ENCODE data around the gene ATF6.

The ATF6 gene

DNA sequence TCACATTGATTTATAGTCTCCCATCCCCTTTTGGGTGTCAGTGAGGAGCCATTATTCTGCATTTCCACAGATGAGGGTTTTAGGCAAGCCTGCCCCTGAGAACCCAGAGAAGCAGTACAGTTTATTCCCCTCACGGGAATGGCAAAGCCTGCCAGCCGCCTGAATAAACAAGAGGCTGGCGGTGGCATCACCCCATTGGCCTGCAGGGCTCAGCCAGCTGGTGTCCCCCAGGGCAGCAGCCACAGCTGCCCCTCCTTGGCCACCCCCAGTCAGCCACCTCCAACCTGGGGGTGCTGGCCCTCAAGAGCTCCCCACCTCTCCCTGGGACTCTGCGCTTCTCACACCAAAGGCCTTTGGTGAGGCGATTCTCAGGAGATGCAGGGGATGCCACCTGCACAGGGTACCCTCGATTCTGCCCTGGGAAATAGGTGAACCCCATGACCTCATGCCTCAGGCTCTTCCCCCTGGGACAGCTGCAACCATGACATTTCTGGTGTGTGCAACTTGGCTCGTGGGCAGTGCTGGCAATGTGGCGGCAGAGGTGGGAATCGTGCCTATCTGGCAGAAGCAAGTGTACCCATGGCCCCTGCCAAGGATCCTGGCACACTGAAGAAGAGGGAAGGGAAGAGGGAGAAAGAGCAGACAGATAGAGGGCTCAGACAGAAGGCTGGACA lies 243.5 kb downstream of the ATF6 start:
- no peak for DNase-seq (ENCODE audit: low read depth)
- TF ChIP-seq, protein P1, sequence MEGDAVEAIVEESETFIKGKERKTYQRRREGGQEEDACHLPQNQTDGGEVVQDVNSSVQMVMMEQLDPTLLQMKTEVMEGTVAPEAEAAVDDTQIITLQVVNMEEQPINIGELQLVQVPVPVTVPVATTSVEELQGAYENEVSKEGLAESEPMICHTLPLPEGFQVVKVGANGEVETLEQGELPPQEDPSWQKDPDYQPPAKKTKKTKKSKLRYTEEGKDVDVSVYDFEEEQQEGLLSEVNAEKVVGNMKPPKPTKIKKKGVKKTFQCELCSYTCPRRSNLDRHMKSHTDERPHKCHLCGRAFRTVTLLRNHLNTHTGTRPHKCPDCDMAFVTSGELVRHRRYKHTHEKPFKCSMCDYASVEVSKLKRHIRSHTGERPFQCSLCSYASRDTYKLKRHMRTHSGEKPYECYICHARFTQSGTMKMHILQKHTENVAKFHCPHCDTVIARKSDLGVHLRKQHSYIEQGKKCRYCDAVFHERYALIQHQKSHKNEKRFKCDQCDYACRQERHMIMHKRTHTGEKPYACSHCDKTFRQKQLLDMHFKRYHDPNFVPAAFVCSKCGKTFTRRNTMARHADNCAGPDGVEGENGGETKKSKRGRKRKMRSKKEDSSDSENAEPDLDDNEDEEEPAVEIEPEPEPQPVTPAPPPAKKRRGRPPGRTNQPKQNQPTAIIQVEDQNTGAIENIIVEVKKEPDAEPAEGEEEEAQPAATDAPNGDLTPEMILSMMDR (IDR thresholded peaks at IDR 0.05; ENCODE audit: control insufficient read depth, extremely low read depth, insufficient read depth) = no peak
- no peak overlapping the region for H3K4me3 ChIP-seq (ENCODE audit: low read depth, low read length)

DNA sequence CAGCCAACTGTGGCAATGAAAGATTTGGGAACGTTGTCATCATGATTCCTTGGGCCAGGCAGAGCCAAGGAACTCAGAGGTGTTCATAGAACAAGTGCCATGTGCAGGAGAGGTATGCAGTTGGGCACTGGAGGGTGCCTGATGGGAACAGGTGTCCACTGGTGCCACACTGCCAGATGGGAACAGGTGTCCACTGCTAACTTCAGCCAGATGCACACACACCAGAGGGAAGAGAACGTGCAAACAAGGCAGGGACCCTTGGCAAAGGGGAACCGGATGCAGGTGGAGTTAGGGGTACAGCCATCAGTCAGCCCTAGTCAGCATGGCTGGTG lies 244.0 kb downstream of the ATF6 start:
- no peak for DNase-seq (ENCODE audit: low read depth)
- H3K4me3 ChIP-seq (ENCODE audit: low read depth, low read length) = no peak overlapping the region
- TF ChIP-seq, protein P1 (IDR thresholded peaks at IDR 0.05; ENCODE audit: control insufficient read depth, extremely low read depth, insufficient read depth) = no peak

DNA sequence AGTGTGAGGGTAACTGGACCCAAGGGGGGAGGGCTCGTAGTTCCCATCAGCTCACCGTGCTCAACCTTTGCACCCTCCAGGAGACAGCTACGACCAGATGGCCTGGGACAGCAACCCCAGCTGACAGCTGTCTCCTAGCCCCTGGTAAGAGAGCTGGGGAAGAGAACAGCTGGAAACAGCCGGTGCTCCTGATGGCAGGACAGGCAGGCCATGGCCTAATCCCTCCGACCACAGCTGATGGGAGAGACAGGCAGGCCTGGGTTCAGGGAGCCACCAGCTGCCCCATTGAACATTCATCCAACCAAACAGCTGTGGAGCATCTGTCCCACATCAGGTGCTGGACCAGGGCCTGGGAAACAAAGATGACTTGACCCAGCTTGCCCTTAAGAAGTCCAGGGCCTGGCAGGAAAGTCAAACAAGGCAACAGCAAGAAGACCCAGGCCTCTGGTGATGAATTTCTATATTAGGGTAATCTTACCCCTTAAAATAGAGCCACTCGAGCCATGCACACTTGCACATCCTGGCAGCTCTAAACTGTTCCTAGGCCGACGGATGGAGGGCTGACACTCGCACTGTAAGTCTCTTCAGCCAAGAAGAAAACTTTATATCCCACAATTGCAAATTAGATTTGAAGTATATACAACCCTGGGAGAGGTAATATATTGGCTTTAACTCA lies 245.4 kb downstream of the ATF6 start:
- DNase-seq (ENCODE audit: low read depth) = no peak
- TF ChIP-seq, protein P1 (IDR thresholded peaks at IDR 0.05; ENCODE audit: control insufficient read depth, extremely low read depth, insufficient read depth) = no peak
- no peak overlapping the region for H3K4me3 ChIP-seq (ENCODE audit: low read depth, low read length)

DNA sequence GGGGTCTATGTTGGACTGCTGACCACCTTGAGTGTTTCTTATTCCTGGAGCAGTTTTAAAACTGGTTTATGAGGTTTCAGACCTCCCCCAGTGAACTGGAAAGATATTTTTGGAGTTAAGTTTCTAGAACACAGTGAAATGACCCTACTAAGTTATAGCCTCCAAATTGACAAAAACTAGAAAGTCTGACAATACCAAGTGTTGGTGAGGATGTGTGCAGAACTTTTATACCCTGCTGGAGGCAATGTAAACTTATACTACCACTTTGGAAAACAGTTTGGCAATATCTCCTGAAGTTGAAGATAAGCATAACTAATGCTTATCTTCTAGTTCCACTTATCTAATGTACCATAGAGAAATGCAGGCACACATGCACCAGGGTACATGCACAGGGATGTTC lies 247.2 kb downstream of the ATF6 start:
- no peak overlapping the region for H3K4me3 ChIP-seq (ENCODE audit: low read depth, low read length)
- TF ChIP-seq, protein P1 (IDR thresholded peaks at IDR 0.05; ENCODE audit: control insufficient read depth, extremely low read depth, insufficient read depth) = no peak
- DNase-seq (ENCODE audit: low read depth) = no peak
